Caki2 (cell line): ENCODE measurements around the gene OOEP. TPM values are rescaled to one million over a fixed set of nuclear protein-coding genes. Genes with fewer than 3 reads are reported as not detected.

Source experiments
- DNase-seq: peaks from one replicate; pipeline ENCODE4 v3.0.0-alpha.2; 2015; ENCODE audit warnings: low read depth
- in situ Hi-C: cut with HindIII; loops from 2 replicates; pipeline ENCODE4 v1.10.0; 2016; ENCODE audit warnings: low sequenced_read_pairs, low pct_unique_long_range_greater_than_20kb, mixed read lengths
- total RNA-seq: library from RNA; depleted of rRNA; stranded (reverse); fragments of >200 nt; shearing (Covaris generic); gene quantifications from 2 replicates; pipeline ENCODE4 v1.2.3, GENCODE V29; 2014; ENCODE audit warnings: low replicate concordance; rRNA removed

The OOEP gene
- total RNA-seq, 1 experiment from 2014 or later = not detected

GRCh38 chr6:73323323-73323722, 46.4 kb downstream of the OOEP start:
- in situ Hi-C loops = no loop called here
- no peak for DNase-seq

Other genes with a start within 250 kb of the OOEP start
- gene KHDC1L, start 144.4 kb downstream of the OOEP start, total RNA-seq = not detected in 2 replicates
- 0.14 and 3.3 TPM in 2 replicates for gene KHDC1, start 106.7 kb downstream of the OOEP start, total RNA-seq
- gene DPPA5, start 15.6 kb downstream of the OOEP start, total RNA-seq = not detected in 2 replicates
- not detected in 2 replicates for gene KHDC3L, start 7.2 kb downstream of the OOEP start, total RNA-seq
- gene DDX43, start 24.9 kb upstream of the OOEP start, total RNA-seq = 3.5 and 4.5 TPM in 2 replicates
- 18.9 and 21.9 TPM in 2 replicates for gene CGAS, start 82.4 kb upstream of the OOEP start, total RNA-seq
- 9.9 and 17.4 TPM in 2 replicates for gene MTO1, start 91.8 kb upstream of the OOEP start, total RNA-seq
- 12,857 and 13,074 TPM in 2 replicates for gene EEF1A1, start 151.1 kb upstream of the OOEP start, total RNA-seq